ENCODE results near the gene IL1RAPL2.

- TF ChIP-seq, protein P1, sequence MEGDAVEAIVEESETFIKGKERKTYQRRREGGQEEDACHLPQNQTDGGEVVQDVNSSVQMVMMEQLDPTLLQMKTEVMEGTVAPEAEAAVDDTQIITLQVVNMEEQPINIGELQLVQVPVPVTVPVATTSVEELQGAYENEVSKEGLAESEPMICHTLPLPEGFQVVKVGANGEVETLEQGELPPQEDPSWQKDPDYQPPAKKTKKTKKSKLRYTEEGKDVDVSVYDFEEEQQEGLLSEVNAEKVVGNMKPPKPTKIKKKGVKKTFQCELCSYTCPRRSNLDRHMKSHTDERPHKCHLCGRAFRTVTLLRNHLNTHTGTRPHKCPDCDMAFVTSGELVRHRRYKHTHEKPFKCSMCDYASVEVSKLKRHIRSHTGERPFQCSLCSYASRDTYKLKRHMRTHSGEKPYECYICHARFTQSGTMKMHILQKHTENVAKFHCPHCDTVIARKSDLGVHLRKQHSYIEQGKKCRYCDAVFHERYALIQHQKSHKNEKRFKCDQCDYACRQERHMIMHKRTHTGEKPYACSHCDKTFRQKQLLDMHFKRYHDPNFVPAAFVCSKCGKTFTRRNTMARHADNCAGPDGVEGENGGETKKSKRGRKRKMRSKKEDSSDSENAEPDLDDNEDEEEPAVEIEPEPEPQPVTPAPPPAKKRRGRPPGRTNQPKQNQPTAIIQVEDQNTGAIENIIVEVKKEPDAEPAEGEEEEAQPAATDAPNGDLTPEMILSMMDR (IDR thresholded peaks at IDR 0.05; ENCODE audit: low read depth, low read length) = no peak
- no peak for TF ChIP-seq EZH2phosphoT487 (IDR thresholded peaks at IDR 0.05; ENCODE audit: low read depth)
Measured at GRCh38 chrX:105307762-105308161, 741.8 kb downstream of the IL1RAPL2 start.

All from OCI-LY3 (cell line).